Body of pancreas (tissue), 4 donors: ENCODE measurements around the gene ATP2B2.

ENCODE experiments used
- POLR2A ChIP-seq, 3 donors: fragments of 450-650 bp; IDR thresholded peaks; one replicate each; pipeline ENCODE4 v1.6.1; 2016; ENCODE audit warnings: antibody characterized with exemption in 3 of 3, mild to moderate bottlenecking in 2 of 3
- TF ChIP-seq, protein P1 (sequence below), 7 experiments: fragments of 450-650 bp in 4 of 7; fragments of 200-600 bp in 3 of 7; sonication (generic) in 3 of 7; IDR thresholded peaks; one replicate each; pipeline ENCODE4 v1.5.1; 2016 to 2019; ENCODE audit warnings: antibody characterized with exemption in 7 of 7

- TF ChIP-seq, protein P1, sequence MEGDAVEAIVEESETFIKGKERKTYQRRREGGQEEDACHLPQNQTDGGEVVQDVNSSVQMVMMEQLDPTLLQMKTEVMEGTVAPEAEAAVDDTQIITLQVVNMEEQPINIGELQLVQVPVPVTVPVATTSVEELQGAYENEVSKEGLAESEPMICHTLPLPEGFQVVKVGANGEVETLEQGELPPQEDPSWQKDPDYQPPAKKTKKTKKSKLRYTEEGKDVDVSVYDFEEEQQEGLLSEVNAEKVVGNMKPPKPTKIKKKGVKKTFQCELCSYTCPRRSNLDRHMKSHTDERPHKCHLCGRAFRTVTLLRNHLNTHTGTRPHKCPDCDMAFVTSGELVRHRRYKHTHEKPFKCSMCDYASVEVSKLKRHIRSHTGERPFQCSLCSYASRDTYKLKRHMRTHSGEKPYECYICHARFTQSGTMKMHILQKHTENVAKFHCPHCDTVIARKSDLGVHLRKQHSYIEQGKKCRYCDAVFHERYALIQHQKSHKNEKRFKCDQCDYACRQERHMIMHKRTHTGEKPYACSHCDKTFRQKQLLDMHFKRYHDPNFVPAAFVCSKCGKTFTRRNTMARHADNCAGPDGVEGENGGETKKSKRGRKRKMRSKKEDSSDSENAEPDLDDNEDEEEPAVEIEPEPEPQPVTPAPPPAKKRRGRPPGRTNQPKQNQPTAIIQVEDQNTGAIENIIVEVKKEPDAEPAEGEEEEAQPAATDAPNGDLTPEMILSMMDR (IDR thresholded peaks at IDR 0.05): no peak
- TF ChIP-seq POLR2A (IDR thresholded peaks at IDR 0.05): no peak
Observed at GRCh38 chr3:10381336-10381735, 124.0 kb downstream of the ATP2B2 start.
